Neural cell (in vitro differentiated cells): ENCODE results near the gene FBLN5. TPM values are rescaled to one million over a fixed set of nuclear protein-coding genes. Genes with fewer than 3 reads are reported as not detected.
"Not testable (repeated sequence)": the region's sequence is repeated elsewhere in the genome, so short reads cannot be mapped to it uniquely, and the experiment has no call there.

Experiments used
- H2AFZ ChIP-seq: fragments of 200-600, 300-800 bp; sonication (generic), shearing (Covaris generic); 2 replicates; pipeline ENCODE4 v1.6.0; 2014; ENCODE audit warnings: low read depth, mild to moderate bottlenecking, antibody characterized with exemption, low read length, moderate library complexity
- H3F3A ChIP-seq: fragments of 200-600 bp; shearing (Covaris generic); 2 replicates; pipeline ENCODE4 v1.6.1; 2016; ENCODE audit warnings: mild to moderate bottlenecking, moderate library complexity, mixed read lengths, antibody characterized with exemption, low read length; ENCODE audit not compliant: insufficient read depth, poor library complexity, severe bottlenecking
- H3K27ac ChIP-seq: fragments of 200-600, 300-800 bp; sonication (generic), shearing (Covaris generic); 2 replicates; pipeline ENCODE4 v1.5.1; 2014; ENCODE audit warnings: mild to moderate bottlenecking, low read length, moderate library complexity
- H3K27me3 ChIP-seq: fragments of 300-800, 200-600 bp; sonication (generic), shearing (Covaris generic); 2 replicates; pipeline ENCODE4 v1.6.0; 2014; ENCODE audit warnings: mild to moderate bottlenecking, low read depth, low read length, moderate library complexity; ENCODE audit not compliant: insufficient read depth
- H3K36me3 ChIP-seq: fragments of 300-800, 200-600 bp; sonication (generic), shearing (Covaris generic); 2 replicates; pipeline ENCODE4 v1.5.1; 2014; ENCODE audit warnings: mild to moderate bottlenecking, antibody characterized with exemption, low read length, moderate library complexity; ENCODE audit not compliant: insufficient read depth
- H3K4me2 ChIP-seq: fragments of 300-800, 200-600 bp; sonication (generic), shearing (Covaris generic); 2 replicates; pipeline ENCODE4 v1.6.0; 2014; ENCODE audit warnings: mild to moderate bottlenecking, low read length
- H3K4me3 ChIP-seq: fragments of 300-800, 200-600 bp; sonication (generic), shearing (Covaris generic); 2 replicates; pipeline ENCODE4 v1.5.1; 2014; ENCODE audit warnings: mild to moderate bottlenecking, low read length, moderate library complexity
- H3K79me2 ChIP-seq: fragments of 200-600 bp; shearing (Covaris generic); replicated peaks from 2 replicates; pipeline ENCODE4 v1.6.0; 2014; ENCODE audit warnings: mild to moderate bottlenecking, low read length, moderate library complexity; ENCODE audit not compliant: insufficient read depth
- H3K9ac ChIP-seq: fragments of 300-800, 200-600 bp; sonication (generic), shearing (Covaris generic); 2 replicates; pipeline ENCODE4 v1.6.1; 2016; ENCODE audit warnings: mild to moderate bottlenecking, low read length, mixed read lengths
- H3K9me2 ChIP-seq: fragments of 200-600 bp; shearing (Covaris generic); 2 replicates; pipeline ENCODE4 v1.6.1; 2016; ENCODE audit warnings: mild to moderate bottlenecking, low read length, mixed read lengths; ENCODE audit not compliant: insufficient read depth
- H3K9me3 ChIP-seq: fragments of 200-600, 300-800 bp; sonication (generic), shearing (Covaris generic); 2 replicates; pipeline ENCODE4 v1.6.1; 2016; ENCODE audit warnings: mild to moderate bottlenecking, mixed run types, low read length, moderate library complexity, mixed read lengths
- H4K20me1 ChIP-seq: fragments of 200-600 bp; shearing (Covaris generic); 2 replicates; pipeline ENCODE4 v1.6.1; 2016; ENCODE audit warnings: mild to moderate bottlenecking, mixed run types; ENCODE audit not compliant: insufficient read depth
- CTCF ChIP-seq: fragments of 450-650 bp; IDR thresholded peaks from 2 replicates; pipeline ENCODE4 v1.5.1; 2014; ENCODE audit warnings: antibody characterized with exemption, mild to moderate bottlenecking, moderate library complexity; ENCODE audit not compliant: poor library complexity, severe bottlenecking
- EP300 ChIP-seq: fragments of 450-650 bp; conservative IDR thresholded peaks from 2 replicates; pipeline ENCODE4 v1.6.1; 2014; ENCODE audit warnings: antibody characterized with exemption, mild to moderate bottlenecking, moderate library complexity; ENCODE audit not compliant: poor library complexity, severe bottlenecking
- EZH2 ChIP-seq: fragments of 200-600, 300-800 bp; shearing (Covaris generic), sonication (generic); IDR thresholded peaks from 2 replicates; pipeline ENCODE4 v1.6.1; 2014; ENCODE audit warnings: antibody characterized with exemption, low read length, borderline replicate concordance, mild to moderate bottlenecking; ENCODE audit not compliant: insufficient read depth, poor library complexity, severe bottlenecking
- MXI1 ChIP-seq: fragments of 450-650 bp; conservative IDR thresholded peaks from 2 replicates; pipeline ENCODE4 v1.6.1; 2014; ENCODE audit warnings: antibody characterized with exemption, mild to moderate bottlenecking; ENCODE audit not compliant: poor library complexity, severe bottlenecking
- POLR2AphosphoS5 ChIP-seq: IDR thresholded peaks from 2 replicates; pipeline ENCODE4 v1.6.1; 2012
- RAD21 ChIP-seq: fragments of 450-650 bp; conservative IDR thresholded peaks from 2 replicates; pipeline ENCODE4 v1.6.1; 2014; ENCODE audit warnings: antibody characterized with exemption, mild to moderate bottlenecking, moderate library complexity
- REST ChIP-seq: IDR thresholded peaks from 2 replicates; pipeline ENCODE4 v1.6.1; 2012; ENCODE audit warnings: borderline replicate concordance
- SMC3 ChIP-seq: fragments of 450-650 bp; conservative IDR thresholded peaks from 2 replicates; pipeline ENCODE4 v1.6.1; 2014; ENCODE audit warnings: antibody characterized with exemption, mild to moderate bottlenecking, moderate library complexity; ENCODE audit not compliant: poor library complexity
- TAF1 ChIP-seq: IDR thresholded peaks from 2 replicates; pipeline ENCODE4 v1.6.1; 2012; ENCODE audit warnings: low read depth
- polyA plus RNA-seq: library from polyadenylated mRNA; depleted of rRNA; stranded (reverse); fragments of >200 nt; gene quantifications from 2 replicates; pipeline ENCODE4 v1.2.3, GENCODE V29; 2014

The FBLN5 gene
- polyA plus RNA-seq, 1 donor from 2014 or later: 1.5 TPM

GRCh38 chr14:91847693-91848092 lies 99.8 kb downstream of the FBLN5 start:
- no peak overlapping the region for H3K27ac ChIP-seq
- H3K4me2 ChIP-seq: no peak overlapping the region
- no peak for TF ChIP-seq REST
- TF ChIP-seq MXI1: no peak
- no peak for TF ChIP-seq RAD21
- no peak for TF ChIP-seq TAF1
- no peak for TF ChIP-seq EP300
- TF ChIP-seq EZH2: no peak
- no peak for TF ChIP-seq POLR2AphosphoS5
- no peak for TF ChIP-seq CTCF
- no peak for TF ChIP-seq SMC3
- no peaks in the 10 kb centered on the region for H4K20me1 ChIP-seq
- H3K9me2 ChIP-seq: no peaks in the 10 kb centered on the region
- no peak overlapping the region for H3K4me3 ChIP-seq
- H3F3A ChIP-seq: no peaks in the 10 kb centered on the region
- H3K9ac ChIP-seq: no peak overlapping the region
- H3K79me2 ChIP-seq: no peaks in the 10 kb centered on the region
- no peaks in the 10 kb centered on the region for H3K27me3 ChIP-seq
- no peak overlapping the region for H2AFZ ChIP-seq
- no peaks in the 10 kb centered on the region for H3K9me3 ChIP-seq
- H3K36me3 ChIP-seq: no peaks in the 10 kb centered on the region

GRCh38 chr14:91845652-91846051 lies 101.8 kb downstream of the FBLN5 start:
- Histone ChIP-seq H3K4me3 (no peak overlapping the region), H2AFZ (no peak overlapping the region), H3K9me3 (no peaks in the 10 kb centered on the region), H3K9ac (no peak overlapping the region), H3K36me3 (no peaks in the 10 kb centered on the region), H3F3A (no peaks in the 10 kb centered on the region), H3K27me3 (no peaks in the 10 kb centered on the region), H3K27ac (no peak overlapping the region), H3K79me2 (no peaks in the 10 kb centered on the region), H3K4me2 (no peak overlapping the region), H3K9me2 (no peaks in the 10 kb centered on the region), H4K20me1 (no peaks in the 10 kb centered on the region)
- TF ChIP-seq TAF1 (no peak), POLR2AphosphoS5 (no peak), SMC3 (no peak), MXI1 (no peak), REST (no peak), EZH2 (no peak), CTCF (no peak), RAD21 (no peak), EP300 (no peak)

- H2AFZ ChIP-seq: not testable (repeated sequence)
Observed at GRCh38 chr14:91845056-91845455, 102.4 kb downstream of the FBLN5 start.

More at GRCh38 chr14:91845056-91845455, 102.4 kb downstream of the FBLN5 start:
- not testable (repeated sequence) for H3K79me2 ChIP-seq, H3K9me2 ChIP-seq, H3F3A ChIP-seq, H3K9ac ChIP-seq, H3K4me2 ChIP-seq, H3K27ac ChIP-seq, H3K9me3 ChIP-seq, H3K27me3 ChIP-seq, H4K20me1 ChIP-seq, H3K4me3 ChIP-seq, H3K36me3 ChIP-seq
